ENCODE measurements around the gene RFXANK.
A peak's percentile ranks its signal among the peaks of the same experiment; 100 is the strongest.
"Not testable (repeated sequence)": the region's sequence is repeated elsewhere in the genome, so short reads cannot be mapped to it uniquely, and the experiment has no call there.

Gene RFXANK

GRCh38 chr19:19206938-19207337, 14.9 kb downstream of the RFXANK start:
- no peak for DNase-seq (ENCODE audit: low read depth in 2 of 2)

GRCh38 chr19:19207637-19208572, 15.8 kb downstream of the RFXANK start:
- DNase-seq (ENCODE audit: low read depth in 2 of 2), result no peak

DNA sequence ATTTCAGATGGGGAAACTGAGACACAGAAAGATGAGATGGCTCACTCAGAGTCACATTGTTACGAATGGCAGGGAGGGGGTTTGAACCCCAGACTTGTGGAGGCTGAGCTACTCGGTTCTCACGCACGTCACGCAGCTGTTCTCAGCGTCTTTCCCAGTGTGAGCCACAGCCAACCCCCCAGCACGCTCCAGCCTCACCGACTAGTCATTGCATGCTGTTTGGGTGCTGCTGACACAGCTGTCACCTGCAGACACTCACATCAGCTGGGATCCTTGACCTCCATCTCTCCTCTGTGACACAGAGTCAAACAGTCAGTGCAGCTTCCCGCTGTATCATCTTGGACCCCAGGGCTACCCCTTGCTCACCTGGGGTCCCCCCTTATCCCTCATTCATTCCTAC, 17.3 kb downstream of the RFXANK start:
- DNase-seq (ENCODE audit: low read depth in 2 of 2), result no peak

DNA sequence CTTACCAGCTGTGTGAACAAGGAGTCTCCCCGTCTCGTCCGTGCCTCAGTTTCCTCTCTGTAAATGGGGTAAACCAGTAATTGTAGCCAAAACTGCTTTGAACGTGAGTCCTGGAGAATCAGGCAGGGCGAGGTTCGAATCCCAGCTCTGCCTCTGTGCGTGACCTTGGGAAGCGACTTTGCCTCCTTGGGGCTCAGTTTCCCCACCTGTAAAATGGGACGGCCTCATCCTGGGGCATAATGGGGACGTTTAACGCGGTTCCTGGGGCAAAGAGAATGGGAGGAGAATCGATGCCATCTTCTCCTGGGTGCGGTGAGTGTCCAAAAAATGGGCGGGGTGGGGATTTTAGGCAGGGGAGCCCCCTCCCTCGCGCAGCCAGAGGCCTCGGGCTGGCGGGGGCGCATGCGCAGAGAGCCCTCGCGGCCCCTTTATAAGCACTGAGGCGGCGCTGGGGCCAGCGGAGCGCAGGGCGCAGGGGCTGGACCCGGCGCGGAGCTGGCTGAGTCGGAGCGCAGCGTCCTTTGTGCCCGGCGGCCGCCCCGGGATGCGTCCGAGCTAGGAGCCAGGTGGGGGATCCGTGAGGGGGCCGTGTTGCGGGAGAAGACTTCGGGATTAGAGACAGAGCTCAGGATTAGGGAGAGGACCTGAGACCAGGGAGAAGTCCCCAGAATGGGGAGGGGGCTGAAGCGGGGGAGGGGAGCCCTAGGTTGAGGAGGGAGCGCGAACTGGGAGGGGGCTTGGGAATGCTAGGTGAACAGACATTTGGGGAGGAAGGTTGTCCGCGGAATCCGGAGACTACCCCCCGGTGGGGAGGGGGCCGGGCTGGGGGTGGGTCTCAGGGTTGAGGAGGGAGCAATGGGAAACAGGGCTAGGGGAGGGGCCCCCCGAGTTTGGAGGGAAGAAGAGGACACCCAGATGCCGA, 19.7 kb downstream of the RFXANK start, which contains the start of gene NCAN:
Gene NCAN (plus strand): TSS at position 460 of the 922 bp plus-strand sequence. CDS start 4,996 bp downstream, outside the sequence.
- DNase-seq (ENCODE audit: low read depth in 2 of 2), result no peak

DNA sequence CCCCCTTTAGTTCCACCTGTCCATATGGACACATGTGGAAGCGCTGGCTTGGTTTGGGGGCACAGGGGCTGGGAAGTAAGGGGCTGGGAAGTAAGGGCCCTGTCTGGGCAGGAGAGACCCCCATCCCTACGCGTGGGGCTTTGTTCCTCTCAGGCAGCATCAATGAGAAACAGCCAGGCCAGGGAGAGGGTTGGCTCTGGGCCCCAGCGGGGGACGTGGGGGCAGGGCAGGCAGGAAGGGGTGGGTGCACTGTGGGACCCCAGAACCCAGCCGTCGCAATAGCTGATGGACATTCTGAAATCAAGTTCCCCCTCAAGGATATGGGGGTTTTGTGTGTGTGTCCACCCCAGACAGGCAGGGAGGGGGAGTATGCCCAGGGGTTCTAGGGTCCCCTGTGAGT, 20.9 kb downstream of the RFXANK start:
- DNase-seq (ENCODE audit: low read depth in 2 of 2), result no peak

DNA sequence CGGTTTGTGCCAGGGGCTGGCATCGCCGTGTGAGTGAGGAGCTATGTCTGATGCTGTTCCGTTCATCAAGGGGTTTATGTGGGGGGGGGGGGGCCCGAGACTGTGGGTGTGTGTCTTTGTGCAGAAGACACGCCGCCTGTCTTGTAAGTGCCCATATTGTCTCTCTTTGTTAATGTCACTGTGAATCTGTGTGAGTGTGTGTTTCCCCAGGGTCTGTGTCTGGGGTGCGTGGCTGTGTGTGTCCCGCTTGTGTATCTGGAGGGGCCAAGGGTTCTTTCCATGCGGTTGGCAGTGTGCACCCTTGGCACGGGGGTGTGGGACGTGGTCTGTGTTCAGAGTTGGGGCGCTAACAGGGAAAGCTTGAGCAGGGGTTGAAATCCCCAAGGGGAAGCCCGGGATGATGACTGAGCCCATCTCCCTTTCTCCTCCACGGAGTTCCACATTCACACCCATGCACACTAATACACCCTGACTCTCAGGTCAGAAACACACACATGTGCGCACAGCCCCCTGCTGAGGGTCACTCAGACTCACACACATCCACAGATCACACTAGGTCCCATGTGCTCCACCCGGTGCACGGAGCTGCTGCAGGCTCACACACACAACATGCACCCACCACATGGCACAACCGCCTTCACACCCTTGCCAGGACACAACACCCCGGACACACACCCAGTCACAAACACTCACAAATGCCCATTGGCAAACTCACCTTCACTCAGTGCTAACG, 21.5 kb downstream of the RFXANK start:
- DNase-seq (ENCODE audit: low read depth in 2 of 2), result no peak

DNA sequence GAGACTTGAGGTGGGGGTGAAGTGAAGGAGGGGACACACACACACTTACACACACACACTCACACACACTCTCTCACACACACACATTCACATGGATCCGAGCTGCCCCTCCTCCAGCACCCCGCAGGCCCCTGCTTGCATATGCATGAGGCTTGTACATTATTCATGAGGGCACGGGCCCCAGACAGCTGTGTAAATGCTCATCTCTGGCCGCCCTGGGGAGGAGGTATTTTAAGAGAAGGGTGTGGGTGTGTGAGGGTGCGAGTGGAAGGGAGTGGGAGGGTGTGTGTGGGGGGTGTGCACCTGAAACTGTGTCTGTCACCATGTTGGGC, 22.1 kb downstream of the RFXANK start:
- DNase-seq (ENCODE audit: low read depth in 2 of 2), result no peak

DNA sequence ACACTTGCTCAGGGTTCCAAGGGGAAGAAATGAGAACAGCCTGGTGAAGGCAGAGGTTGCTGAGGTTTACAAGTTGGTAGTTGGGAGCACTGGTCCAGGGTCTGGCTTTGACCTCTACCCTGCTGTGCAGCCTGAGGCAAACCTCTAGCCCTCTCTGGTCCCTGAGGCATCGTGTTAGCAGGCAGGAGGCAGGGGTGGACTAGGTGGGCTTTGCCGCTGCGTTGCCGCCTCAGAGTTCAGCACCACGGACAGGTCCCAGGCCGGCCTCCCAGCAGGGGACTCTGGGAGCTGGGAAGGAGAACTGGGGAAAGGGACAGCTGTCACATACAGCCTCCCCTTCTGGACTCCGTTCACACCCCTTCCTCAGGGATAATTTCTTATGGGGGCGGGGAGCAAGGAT, 22.8 kb downstream of the RFXANK start:
- no peak for DNase-seq (ENCODE audit: low read depth in 2 of 2)

DNA sequence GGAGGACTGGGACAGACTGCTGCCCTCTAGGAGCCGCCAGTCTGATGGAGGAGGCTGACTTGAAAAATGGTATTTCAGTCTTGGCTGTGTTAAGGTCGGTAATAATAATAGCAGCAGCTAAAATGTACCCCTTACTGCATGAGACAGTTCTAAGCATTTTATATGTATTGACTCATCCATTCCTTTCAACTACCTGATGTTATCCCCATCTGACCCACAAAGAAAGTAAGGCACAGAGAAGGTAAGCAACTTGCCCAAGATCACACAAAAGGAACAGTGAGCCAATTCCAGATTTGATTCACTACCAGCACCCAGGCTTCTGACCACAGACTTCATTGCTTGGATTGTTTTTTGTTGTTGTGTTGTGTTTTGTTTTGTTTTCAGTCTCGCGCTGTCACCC, 23.7 kb downstream of the RFXANK start:
- DNase-seq (ENCODE audit: low read depth in 2 of 2), result no peak

GRCh38 chr19:19217099-19217498, 25.0 kb downstream of the RFXANK start:
- no peak for DNase-seq (ENCODE audit: low read depth in 2 of 2)

DNA sequence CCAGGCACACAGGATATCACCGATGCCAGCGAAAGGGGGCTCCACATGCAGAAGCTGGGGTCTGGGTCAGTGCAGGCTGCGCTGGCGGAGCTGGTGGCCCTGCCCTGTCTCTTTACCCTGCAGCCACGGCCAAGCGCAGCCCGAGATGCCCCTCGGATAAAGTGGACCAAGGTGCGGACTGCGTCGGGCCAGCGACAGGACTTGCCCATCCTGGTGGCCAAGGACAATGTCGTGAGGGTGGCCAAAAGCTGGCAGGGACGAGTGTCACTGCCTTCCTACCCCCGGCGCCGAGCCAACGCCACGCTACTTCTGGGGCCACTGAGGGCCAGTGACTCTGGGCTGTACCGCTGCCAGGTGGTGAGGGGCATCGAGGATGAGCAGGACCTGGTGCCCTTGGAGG, 26.9 kb downstream of the RFXANK start:
- DNase-seq (ENCODE audit: low read depth in 2 of 2), result no peak

- not testable (repeated sequence) for DNase-seq (ENCODE audit: low read depth in 2 of 2)
Observed at GRCh38 chr19:19221000-19221399, 28.9 kb downstream of the RFXANK start.

DNA sequence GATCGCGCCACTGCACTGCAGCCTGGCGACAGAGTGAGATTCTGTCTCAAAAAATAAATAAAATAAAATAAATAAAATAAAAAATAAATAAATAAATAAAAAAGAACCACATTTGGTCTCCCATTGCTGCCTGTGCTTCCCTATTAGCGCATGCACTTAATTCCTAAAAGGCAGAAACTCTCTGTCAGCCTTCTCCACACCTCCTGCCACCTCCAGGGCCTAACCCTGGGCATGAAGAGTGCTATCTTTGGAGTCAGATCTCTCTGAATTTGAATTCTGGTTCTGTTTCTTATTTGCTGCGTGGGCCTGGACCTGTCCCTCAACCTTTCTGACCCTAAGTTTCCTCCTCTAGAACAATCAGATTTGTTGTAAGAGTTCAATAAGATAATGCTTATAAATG, 31.0 kb downstream of the RFXANK start:
- no peak for DNase-seq (ENCODE audit: low read depth in 2 of 2)

GRCh38 chr19:19223636-19224035, 31.6 kb downstream of the RFXANK start:
- DNase-seq (ENCODE audit: low read depth in 2 of 2), result no peak

GRCh38 chr19:19224150-19224851, 32.2 kb downstream of the RFXANK start:
- DNase-seq (ENCODE audit: low read depth in 2 of 2), result no peak

GRCh38 chr19:19224852-19225494, 32.9 kb downstream of the RFXANK start:
- DNase-seq (ENCODE audit: low read depth in 2 of 2), result peak; percentile 57 to 59

GRCh38 chr19:19226204-19226603, 34.1 kb downstream of the RFXANK start:
- no peak for DNase-seq (ENCODE audit: low read depth in 2 of 2)

DNA sequence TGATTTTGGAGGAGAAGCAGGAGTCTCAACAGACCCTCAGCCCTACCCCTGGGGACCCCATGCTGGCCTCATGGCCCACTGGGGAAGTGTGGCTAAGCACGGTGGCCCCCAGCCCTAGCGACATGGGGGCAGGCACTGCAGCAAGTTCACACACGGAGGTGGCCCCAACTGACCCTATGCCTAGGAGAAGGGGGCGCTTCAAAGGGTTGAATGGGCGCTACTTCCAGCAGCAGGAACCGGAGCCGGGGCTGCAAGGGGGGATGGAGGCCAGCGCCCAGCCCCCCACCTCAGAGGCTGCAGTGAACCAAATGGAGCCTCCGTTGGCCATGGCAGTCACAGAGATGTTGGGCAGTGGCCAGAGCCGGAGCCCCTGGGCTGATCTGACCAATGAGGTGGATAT, 34.6 kb downstream of the RFXANK start:
- DNase-seq (ENCODE audit: low read depth in 2 of 2), result no peak

DNA sequence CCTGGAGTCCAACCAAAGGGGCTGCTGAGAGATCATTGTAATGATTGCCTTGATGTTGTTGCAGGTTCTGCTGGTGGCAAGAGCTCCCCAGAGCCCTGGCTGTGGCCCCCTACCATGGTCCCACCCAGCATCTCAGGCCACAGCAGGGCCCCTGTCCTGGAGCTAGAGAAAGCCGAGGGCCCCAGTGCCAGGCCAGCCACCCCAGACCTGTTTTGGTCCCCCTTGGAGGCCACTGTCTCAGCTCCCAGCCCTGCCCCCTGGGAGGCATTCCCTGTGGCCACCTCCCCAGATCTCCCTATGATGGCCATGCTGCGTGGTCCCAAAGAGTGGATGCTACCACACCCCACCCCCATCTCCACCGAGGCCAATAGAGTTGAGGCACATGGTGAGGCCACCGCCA, 35.2 kb downstream of the RFXANK start:
- DNase-seq (ENCODE audit: low read depth in 2 of 2), result no peak

GRCh38 chr19:19229701-19230100, 37.6 kb downstream of the RFXANK start:
- DNase-seq (ENCODE audit: low read depth in 2 of 2), result no peak

- no peak for DNase-seq (ENCODE audit: low read depth in 2 of 2)
Observed at GRCh38 chr19:19230999-19231398, 38.9 kb downstream of the RFXANK start.

Measured in stimulated activated CD8-positive, alpha-beta memory T cell treated with anti-CD3 and anti-CD28 coated beads, Interleukin-2, amount 100 ng/mL, for 48 hours (primary cell).